Peyer's patch (tissue), 4 donors: ENCODE data around the gene POGLUT2.

Experiments used
- CTCF ChIP-seq, 6 experiments: fragments of 450-650 bp in 4 of 6; fragments of 200-600 bp in 2 of 6; sonication (generic) in 1 of 6; IDR thresholded peaks; one replicate each; pipeline ENCODE4 v1.5.1; 2017 to 2019; ENCODE audit warnings: antibody characterized with exemption in 6 of 6, mild to moderate bottlenecking in 3 of 6, moderate library complexity in 1 of 6
- POLR2A ChIP-seq, 2 donors: fragments of 450-650 bp; IDR thresholded peaks; one replicate each; pipeline ENCODE4 v1.5.1; 2017; ENCODE audit warnings: antibody characterized with exemption in 2 of 2, mild to moderate bottlenecking in 2 of 2, moderate library complexity in 2 of 2

DNA sequence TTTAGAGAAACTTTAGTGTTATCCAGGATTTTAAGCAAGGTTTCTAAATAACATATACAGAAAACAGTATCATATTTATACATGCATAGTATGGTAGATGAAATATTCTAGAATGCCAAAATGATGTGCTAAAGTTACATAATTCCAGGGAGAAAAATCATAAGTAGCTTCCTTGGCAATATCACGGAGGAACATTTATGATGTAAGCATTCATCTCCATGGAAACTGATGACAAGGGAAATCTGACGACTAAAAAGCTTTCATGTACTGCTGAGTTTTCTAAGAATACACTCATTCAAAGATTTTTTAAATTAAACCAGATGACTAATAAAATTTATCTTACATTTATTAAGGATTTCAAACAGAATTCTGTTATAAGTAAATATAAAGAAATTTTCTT, 29.9 kb downstream of the POGLUT2 start:
- no peak for TF ChIP-seq CTCF (IDR thresholded peaks at IDR 0.05)
- no peak for TF ChIP-seq POLR2A (IDR thresholded peaks at IDR 0.05)
